ENCODE measurements around the gene FGF1. TPM values are rescaled to one million over a fixed set of nuclear protein-coding genes. Genes with fewer than 3 reads are reported as not detected.

FGF1 gene
- total RNA-seq, 6 experiments from 2014 or later, result 0.12 to 0.56 (median 0.42) TPM; not detected in 1

- ATAC-seq (no peak), DNase-seq (no peak)
- H3K9me3 ChIP-seq, result no peaks in the 10 kb centered on the region
- H3K27ac ChIP-seq, result no peak overlapping the region
- WGBS (ENCODE audit: insufficient coverage, low coverage, low lambda C conversion rate, missing lambda C conversion rate), result 65% methylated on average over 2 of the region's 7 CpGs
- no peaks in the 10 kb centered on the region for H3K36me3 ChIP-seq
- intact Hi-C loops (cut with DNase I), result no loop called here
- no peak overlapping the region for H3K4me3 ChIP-seq
- peaks cover 0 to 18% (median 4%) of the 10 kb centered on the region in 4 donors for H3K4me1 ChIP-seq
- TF ChIP-seq POLR2A (IDR thresholded peaks at IDR 0.05) (no peak), CTCF (IDR thresholded peaks at IDR 0.05) (no peak)
- no peaks in the 10 kb centered on the region for H3K27me3 ChIP-seq
Observed at GRCh38 chr5:142614054-142614453, 71.8 kb downstream of the FGF1 start.

GRCh38 chr5:142613271-142613671 lies 72.6 kb downstream of the FGF1 start:
- Histone ChIP-seq H3K4me1 (peaks cover 0 to 22% (median 6%) of the 10 kb centered on the region in 4 donors), H3K36me3 (no peaks in the 10 kb centered on the region), H3K9me3 (no peaks in the 10 kb centered on the region), H3K27ac (no peak overlapping the region), H3K4me3 (no peak overlapping the region), H3K27me3 (no peaks in the 10 kb centered on the region)
- DNase-seq, result no peak
- intact Hi-C loops (cut with DNase I), result no loop called here
- TF ChIP-seq CTCF (IDR thresholded peaks at IDR 0.05), result no peak
- TF ChIP-seq POLR2A (IDR thresholded peaks at IDR 0.05), result no peak
- WGBS (ENCODE audit: insufficient coverage, low coverage, low lambda C conversion rate, missing lambda C conversion rate), result 69% methylated on average over 7 of the region's 9 CpGs
- no peak for ATAC-seq

GRCh38 chr5:142612494-142613270 lies 73.2 kb downstream of the FGF1 start:
- 67% methylated on average over 4 of the region's 8 CpGs for WGBS (ENCODE audit: insufficient coverage, low coverage, low lambda C conversion rate, missing lambda C conversion rate)
- ATAC-seq, result no peak

GRCh38 chr5:142611154-142611553 lies 74.7 kb downstream of the FGF1 start:
- H3K9me3 ChIP-seq, result no peaks in the 10 kb centered on the region

More at GRCh38 chr5:142612494-142613270, 73.2 kb downstream of the FGF1 start:
- H3K4me3 ChIP-seq, result no peak overlapping the region
- no peak for DNase-seq
- H3K27me3 ChIP-seq, result no peaks in the 10 kb centered on the region
- no peaks in the 10 kb centered on the region for H3K9me3 ChIP-seq
- no peaks in the 10 kb centered on the region for H3K36me3 ChIP-seq
- no peak for TF ChIP-seq POLR2A (IDR thresholded peaks at IDR 0.05)
- TF ChIP-seq CTCF (IDR thresholded peaks at IDR 0.05), result no peak
- intact Hi-C loops (cut with DNase I), result no loop called here
- H3K4me1 ChIP-seq, result peaks cover 0 to 22% (median 6%) of the 10 kb centered on the region in 4 donors
- H3K27ac ChIP-seq, result no peak overlapping the region

More at GRCh38 chr5:142611154-142611553, 74.7 kb downstream of the FGF1 start:
- peak; percentile 65 to 82 (median 73) for DNase-seq
- Histone ChIP-seq H3K4me1 (peaks cover 0 to 22% (median 6%) of the 10 kb centered on the region in 4 donors), H3K36me3 (no peaks in the 10 kb centered on the region), H3K4me3 (no peak overlapping the region), H3K27ac (no peak overlapping the region), H3K27me3 (no peaks in the 10 kb centered on the region)
- TF ChIP-seq POLR2A (IDR thresholded peaks at IDR 0.05) (no peak), CTCF (IDR thresholded peaks at IDR 0.05) (peak; percentile 78 to 93 (median 86))
- intact Hi-C loops (cut with DNase I), result no loop called here
- ATAC-seq, result peak; percentile 92 to 95 (median 93)
- 28% methylated on average over 8 of the region's 8 CpGs for WGBS (ENCODE audit: insufficient coverage, low coverage, low lambda C conversion rate, missing lambda C conversion rate)
